Smooth muscle cell of trachea (primary cell): ENCODE measurements around the gene VPS41. TPM values are rescaled to one million over a fixed set of nuclear protein-coding genes. Genes with fewer than 3 reads are reported as not detected.

Source experiments
- total RNA-seq: library from RNA; depleted of rRNA; stranded (reverse); fragments of >200 nt; gene quantifications from 2 replicates; pipeline ENCODE4 v1.2.1, GENCODE V29; 2014

VPS41 gene
- total RNA-seq, result 77.7 and 79.7 TPM in 2 replicates

DNA sequence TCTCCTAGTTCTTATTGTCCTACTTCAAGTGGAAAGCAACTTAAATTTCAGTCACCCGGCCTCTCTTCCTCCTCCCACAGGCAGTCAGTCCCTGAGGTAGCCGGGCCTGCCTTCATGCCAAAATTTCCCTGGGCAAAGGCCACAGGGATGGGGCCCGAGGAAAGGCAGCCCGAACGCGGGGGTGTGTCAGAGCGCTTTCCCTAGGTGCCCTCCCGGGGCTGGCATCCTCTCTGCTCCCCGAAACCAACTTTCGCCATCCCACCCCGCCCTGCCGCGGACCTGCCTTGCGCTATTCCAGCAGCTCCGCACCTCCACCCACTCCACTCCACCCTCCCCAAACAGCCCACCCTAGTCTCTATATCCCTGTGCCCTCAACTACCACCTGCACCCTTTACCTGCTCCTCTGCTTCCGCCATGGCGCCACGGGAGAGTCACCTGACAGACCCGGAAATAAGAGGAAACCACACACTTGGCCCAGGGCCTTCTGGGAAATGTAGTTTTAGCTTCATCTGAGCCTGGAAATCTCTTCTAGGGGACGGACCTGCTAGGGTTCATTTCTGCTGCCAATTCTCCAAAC, at the start of gene VPS41:
Gene VPS41 (minus strand): TSS at position 433 of the 577 bp plus-strand sequence. CDS start 17 bp downstream, at position 416.

Other genes starting within 250 kb of the VPS41 start
- not detected in 2 replicates for gene POU6F2, start 68.7 kb upstream of the VPS41 start, total RNA-seq